Right lobe of liver (tissue), 6 donors: ENCODE data around the gene LMTK3. TPM values are rescaled to one million over a fixed set of nuclear protein-coding genes. Genes with fewer than 3 reads are reported as not detected.

ENCODE experiments used
- ATAC-seq, 4 donors: fragments of 200-7000 bp; cut with Tn5 transposase; one replicate each; pipeline ENCODE4 v1.9.1; 2020; ENCODE audit warnings: mild to moderate bottlenecking in 4 of 4, moderate library complexity in 4 of 4
- DNase-seq, 3 donors: peaks; one replicate each; pipeline ENCODE4 v3.0.0-alpha.2; 2020
- H3K27ac ChIP-seq, 3 donors: fragments of 200-600 bp; one replicate each; pipeline ENCODE4 v1.8.0; 2022
- H3K27me3 ChIP-seq, 2 donors: fragments of 200-600 bp; one replicate each; pipeline ENCODE4 v1.8.0; 2022
- H3K36me3 ChIP-seq, 4 donors: fragments of 200-600 bp; sonication (generic) in 1 of 4; one replicate each; pipeline versions ENCODE4 v1.5.1 to v1.8.0; 2017 to 2022; ENCODE audit warnings: control low read depth in 1 of 4
- H3K4me1 ChIP-seq, 4 donors: fragments of 200-600 bp; sonication (generic) in 1 of 4; one replicate each; pipeline versions ENCODE4 v1.5.1 to v1.8.0; 2017 to 2022; ENCODE audit warnings: control low read depth in 1 of 4
- H3K4me3 ChIP-seq, 3 donors: fragments of 200-600 bp; one replicate each; pipeline ENCODE4 v1.8.0; 2022
- H3K9me3 ChIP-seq, 4 donors: fragments of 200-600 bp; sonication (generic) in 1 of 4; one replicate each; pipeline versions ENCODE4 v1.5.1 to v1.8.0; 2017 to 2022; ENCODE audit warnings: control low read depth in 1 of 4
- POLR2A ChIP-seq: fragments of 450-650 bp; IDR thresholded peaks from one replicate; pipeline ENCODE4 v1.6.1; 2017; ENCODE audit warnings: antibody characterized with exemption, mild to moderate bottlenecking
- WGBS: methylation state at CpG from one replicate; pipeline ENCODE4 v1.1.6; 2018; ENCODE audit warnings: low coverage, low lambda C conversion rate; ENCODE audit not compliant: insufficient coverage; ENCODE audit errors: missing lambda C conversion rate; 5-methylcytosine and 5-hydroxymethylcytosine counted together
- intact Hi-C, 2 donors: fragments of 100-400 bp; cut with DNase I; formaldehyde crosslinking; loops; one replicate each; pipeline versions ENCODE4 v1.11.2 to v1.14.1; 2022
- total RNA-seq, 6 experiments: library from RNA; depleted of rRNA in 2 of 6; stranded (reverse); fragments of >200 nt in 2 of 6; fragmentation: NEBNext Ultra II Directional in 3 of 6; extraction: Animal tissue kit (Norgen Biotek cat#: 25700) in 3 of 6; gene quantifications; one replicate each; pipeline versions ENCODE4 v1.1.0 to v1.2.4, GENCODE V29; 2016 to 2023
- TF ChIP-seq, protein P1 (sequence below), 4 donors: fragments of 200-600 bp in 3 of 4; fragments of 450-650 bp in 1 of 4; IDR thresholded peaks; one replicate each; pipeline versions ENCODE4 v1.5.1 to v1.8.0; 2016 to 2022; ENCODE audit warnings: antibody characterized with exemption in 4 of 4, mild to moderate bottlenecking in 2 of 4
- donor health status: DM: no; HTN: yes; CAD: no.
- donor health status: DM: no; HTN: no; CAD: no.
- donor health status: DM: no; HTN: no; CAD: no.
- donor health status: DM: no; HTN: yes; CAD: no.
- donor health status: DM: no; HTN: yes; CAD: no.

LMTK3 gene
- total RNA-seq, 6 experiments from 2014 or later, result 0.09 to 0.31 (median 0.12) TPM; not detected in 1

DNA sequence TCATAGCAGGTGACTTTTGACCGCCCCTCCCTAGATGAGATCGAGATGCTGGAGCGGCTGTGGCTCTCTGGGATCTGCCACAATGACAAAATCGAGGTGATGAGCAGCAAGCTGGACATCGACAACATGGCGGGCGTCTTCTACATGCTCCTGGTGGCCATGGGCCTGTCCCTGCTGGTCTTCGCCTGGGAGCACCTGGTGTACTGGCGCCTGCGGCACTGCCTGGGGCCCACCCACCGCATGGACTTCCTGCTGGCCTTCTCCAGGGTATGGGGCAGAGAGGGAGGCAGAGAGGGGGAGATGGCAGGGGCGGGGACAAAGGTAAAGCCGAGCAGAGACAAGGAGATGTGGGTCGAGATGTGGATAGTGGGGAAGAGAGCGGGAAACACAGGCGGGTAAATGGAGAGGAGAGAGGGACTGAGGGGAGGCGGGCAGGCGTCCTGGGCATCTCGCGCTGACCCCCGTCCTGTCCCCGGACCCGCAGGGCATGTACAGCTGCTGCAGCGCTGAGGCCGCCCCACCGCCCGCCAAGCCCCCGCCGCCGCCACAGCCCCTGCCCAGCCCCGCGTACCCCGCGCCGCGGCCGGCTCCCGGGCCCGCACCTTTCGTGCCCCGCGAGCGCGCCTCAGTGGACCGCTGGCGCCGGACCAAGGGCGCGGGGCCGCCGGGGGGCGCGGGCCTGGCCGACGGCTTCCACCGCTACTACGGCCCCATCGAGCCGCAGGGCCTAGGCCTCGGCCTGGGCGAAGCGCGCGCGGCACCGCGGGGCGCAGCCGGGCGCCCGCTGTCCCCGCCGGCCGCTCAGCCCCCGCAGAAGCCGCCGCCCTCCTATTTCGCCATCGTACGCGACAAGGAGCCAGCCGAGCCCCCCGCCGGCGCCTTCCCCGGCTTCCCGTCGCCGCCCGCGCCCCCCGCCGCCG lies 69.3 kb downstream of the LMTK3 start:
- H3K27ac ChIP-seq, result no peak overlapping the region
- intact Hi-C loops, result no loop called here
- H3K9me3 ChIP-seq, result no peaks in the 10 kb centered on the region

DNA sequence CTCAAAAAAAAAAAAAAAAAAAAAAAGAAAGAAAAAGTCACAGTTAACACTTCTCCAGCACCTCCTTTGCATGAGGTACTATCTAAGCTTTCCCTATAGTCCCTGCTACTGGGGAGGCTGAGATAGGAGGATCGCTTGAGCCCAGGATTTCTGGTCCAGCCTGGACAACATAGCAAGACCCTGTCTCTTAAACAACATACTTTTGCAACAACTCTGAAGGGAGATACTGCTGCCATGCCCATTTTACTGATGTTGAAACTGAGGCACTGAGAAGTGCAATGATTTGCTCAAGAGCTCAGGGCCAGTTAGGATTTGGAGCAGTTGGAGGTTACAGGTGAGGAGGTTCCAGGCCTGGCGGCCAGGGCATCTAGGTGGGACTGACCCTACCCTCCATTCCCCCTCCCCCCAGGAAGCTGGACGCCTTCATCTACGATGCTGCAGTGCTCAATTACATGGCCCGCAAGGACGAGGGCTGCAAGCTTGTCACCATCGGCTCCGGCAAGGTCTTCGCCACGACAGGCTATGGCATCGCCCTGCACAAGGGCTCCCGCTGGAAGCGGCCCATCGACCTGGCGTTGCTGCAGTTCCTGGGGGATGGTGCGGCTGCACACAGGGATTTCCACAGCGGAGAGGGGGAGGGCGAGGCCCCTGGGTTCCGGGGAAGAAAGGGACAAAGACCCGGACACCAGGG lies 70.1 kb downstream of the LMTK3 start:
- DNase-seq (no peak), ATAC-seq (no peak)
- intact Hi-C loops, result no loop called here
- Histone ChIP-seq H3K36me3 (no peaks in the 10 kb centered on the region), H3K9me3 (no peaks in the 10 kb centered on the region), H3K27me3 (peaks cover 0 to 5% of the 10 kb centered on the region in 2 donors), H3K4me1 (peaks cover 0 to 15% (median 6%) of the 10 kb centered on the region in 4 donors), H3K4me3 (no peak overlapping the region), H3K27ac (no peak overlapping the region)
- WGBS, result 93% methylated on average over 3 of the region's 20 CpGs
- no peak for TF ChIP-seq POLR2A
- TF ChIP-seq, protein P1, sequence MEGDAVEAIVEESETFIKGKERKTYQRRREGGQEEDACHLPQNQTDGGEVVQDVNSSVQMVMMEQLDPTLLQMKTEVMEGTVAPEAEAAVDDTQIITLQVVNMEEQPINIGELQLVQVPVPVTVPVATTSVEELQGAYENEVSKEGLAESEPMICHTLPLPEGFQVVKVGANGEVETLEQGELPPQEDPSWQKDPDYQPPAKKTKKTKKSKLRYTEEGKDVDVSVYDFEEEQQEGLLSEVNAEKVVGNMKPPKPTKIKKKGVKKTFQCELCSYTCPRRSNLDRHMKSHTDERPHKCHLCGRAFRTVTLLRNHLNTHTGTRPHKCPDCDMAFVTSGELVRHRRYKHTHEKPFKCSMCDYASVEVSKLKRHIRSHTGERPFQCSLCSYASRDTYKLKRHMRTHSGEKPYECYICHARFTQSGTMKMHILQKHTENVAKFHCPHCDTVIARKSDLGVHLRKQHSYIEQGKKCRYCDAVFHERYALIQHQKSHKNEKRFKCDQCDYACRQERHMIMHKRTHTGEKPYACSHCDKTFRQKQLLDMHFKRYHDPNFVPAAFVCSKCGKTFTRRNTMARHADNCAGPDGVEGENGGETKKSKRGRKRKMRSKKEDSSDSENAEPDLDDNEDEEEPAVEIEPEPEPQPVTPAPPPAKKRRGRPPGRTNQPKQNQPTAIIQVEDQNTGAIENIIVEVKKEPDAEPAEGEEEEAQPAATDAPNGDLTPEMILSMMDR (IDR thresholded peaks at IDR 0.05), result no peak

More for the DNA sequence above, 69.3 kb downstream of the LMTK3 start:
- peaks cover 0 to 4% (median 2%) of the 10 kb centered on the region in 4 donors for H3K36me3 ChIP-seq
- TF ChIP-seq POLR2A, result no peak
- 79% methylated on average over 13 of the region's 94 CpGs for WGBS
- no peak for ATAC-seq
- H3K4me1 ChIP-seq, result peaks cover 0 to 17% (median 8%) of the 10 kb centered on the region in 4 donors
- H3K27me3 ChIP-seq, result peaks cover 0 to 5% of the 10 kb centered on the region in 2 donors
- no peak overlapping the region for H3K4me3 ChIP-seq
- DNase-seq, result no peak

DNA sequence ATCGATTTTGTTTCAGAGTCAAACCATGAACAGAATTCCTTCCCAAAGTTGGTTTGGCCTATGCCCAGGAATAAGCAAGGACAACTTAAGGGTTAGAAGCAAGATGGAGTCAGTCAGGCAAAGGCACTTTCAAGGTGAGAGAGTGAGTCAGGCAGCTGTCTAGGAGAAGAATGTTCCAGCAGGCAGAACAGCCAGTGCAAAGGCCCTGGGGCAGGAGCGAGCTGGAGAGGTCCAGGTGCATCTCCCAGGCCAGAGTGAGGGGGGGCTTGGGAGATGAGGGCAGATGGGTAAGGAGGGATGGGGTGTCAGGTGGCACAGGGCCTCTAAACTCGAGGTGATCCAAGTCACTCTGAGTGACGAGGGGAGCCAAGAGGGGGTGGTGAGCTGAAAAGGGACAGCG lies 75.0 kb downstream of the LMTK3 start:
- no peak overlapping the region for H3K27ac ChIP-seq
- H3K9me3 ChIP-seq, result no peaks in the 10 kb centered on the region
- DNase-seq (no peak), ATAC-seq (no peak)
- no peaks in the 10 kb centered on the region for H3K36me3 ChIP-seq
- TF ChIP-seq, protein P1 (IDR thresholded peaks at IDR 0.05), result no peak
- no peak for TF ChIP-seq POLR2A
- no peaks in the 10 kb centered on the region for H3K27me3 ChIP-seq
- no peak overlapping the region for H3K4me3 ChIP-seq
- intact Hi-C loops, result no loop called here
- no peaks in the 10 kb centered on the region for H3K4me1 ChIP-seq
- 72% methylated on average over 3 of the region's 5 CpGs for WGBS

Other genes with a start within 250 kb of the LMTK3 start
- under 1 TPM in 1 of 6 experiments, not detected in 5; 0.49 TPM for gene ZNF114, start 241.8 kb downstream of the LMTK3 start, total RNA-seq
- gene EMP3, start 186.3 kb downstream of the LMTK3 start, total RNA-seq, result 10 to 100 TPM in 1 of 6 experiments, 1 to 10 TPM in 5; 2.8 to 14.2 (median 5.6) TPM
- 10 to 100 TPM in 3 of 6 experiments, 1 to 10 TPM in 3; 6.5 to 15.1 (median 9.8) TPM for gene TMEM143, start 147.9 kb downstream of the LMTK3 start, total RNA-seq
- gene SYNGR4, start 147.5 kb downstream of the LMTK3 start, total RNA-seq, result under 1 TPM in 1 of 6 experiments, not detected in 5; 0.80 TPM
- gene KDELR1, start 120.3 kb downstream of the LMTK3 start, total RNA-seq, result 10 to 100 TPM; 69.1 to 83.1 (median 77.1) TPM
- under 1 TPM; 0.09 to 0.29 (median 0.22) TPM for gene GRIN2D, start 118.2 kb downstream of the LMTK3 start, total RNA-seq
- gene GRWD1, start 65.9 kb downstream of the LMTK3 start, total RNA-seq, result 10 to 100 TPM; 14.7 to 31.0 (median 17.6) TPM
- under 1 TPM; 0.22 to 0.44 (median 0.31) TPM for gene KCNJ14, start 56.3 kb downstream of the LMTK3 start, total RNA-seq
- gene CYTH2, start 42.5 kb downstream of the LMTK3 start, total RNA-seq, result 10 to 100 TPM in 5 of 6 experiments, 1 to 10 TPM in 1; 7.7 to 22.7 (median 13.5) TPM
- under 1 TPM in 1 of 6 experiments, not detected in 5; 0.61 TPM for gene SULT2B1, start 40.3 kb upstream of the LMTK3 start, total RNA-seq
- gene SPACA4, start 94.9 kb upstream of the LMTK3 start, total RNA-seq, result not detected
- gene FAM83E, start 103.2 kb upstream of the LMTK3 start, total RNA-seq, result under 1 TPM in 2 of 6 experiments, not detected in 4; 0.22 to 0.37 TPM
- 100 to 1,000 TPM; 355 to 867 (median 385) TPM for gene RPL18, start 107.3 kb upstream of the LMTK3 start, total RNA-seq
- gene SPHK2, start 107.7 kb upstream of the LMTK3 start, total RNA-seq, result 10 to 100 TPM; 11.4 to 30.1 (median 17.2) TPM
- gene DBP, start 125.5 kb upstream of the LMTK3 start, total RNA-seq, result 10 to 100 TPM in 2 of 6 experiments, 1 to 10 TPM in 4; 1.8 to 11.6 (median 3.3) TPM
- 1 to 10 TPM in 2 of 6 experiments, under 1 TPM in 4; 0.25 to 2.0 (median 0.54) TPM for gene CA11, start 134.4 kb upstream of the LMTK3 start, total RNA-seq
- gene NTN5, start 161.2 kb upstream of the LMTK3 start, total RNA-seq, result under 1 TPM in 2 of 6 experiments, not detected in 4; 0.11 to 0.32 TPM
- 1 to 10 TPM in 1 of 6 experiments, not detected in 5; 2.6 TPM for gene FUT2, start 184.1 kb upstream of the LMTK3 start, total RNA-seq
- under 1 TPM in 5 of 6 experiments, not detected in 1; 0.22 to 0.37 (median 0.24) TPM for gene MAMSTR, start 207.9 kb upstream of the LMTK3 start, total RNA-seq
- gene RASIP1, start 228.8 kb upstream of the LMTK3 start, total RNA-seq, result 1 to 10 TPM; 2.7 to 6.7 (median 4.9) TPM
- under 1 TPM in 5 of 6 experiments, not detected in 1; 0.10 to 0.35 (median 0.13) TPM for gene IZUMO1, start 235.1 kb upstream of the LMTK3 start, total RNA-seq
- gene FUT1, start 240.8 kb upstream of the LMTK3 start, total RNA-seq, result 1 to 10 TPM in 3 of 6 experiments, under 1 TPM in 3; 0.22 to 1.9 (median 0.93) TPM
- 10 to 100 TPM in 4 of 6 experiments, 1 to 10 TPM in 1, not detected in 1; 5.1 to 55.3 (median 32.7) TPM for gene FGF21, start 243.7 kb upstream of the LMTK3 start, total RNA-seq